Esophagus mucosa (tissue), 1 donor: ENCODE data around the gene RWDD1. TPM values are rescaled to one million over a fixed set of nuclear protein-coding genes. Genes with fewer than 3 reads are reported as not detected.
"Not testable (repeated sequence)": the region's sequence is repeated elsewhere in the genome, so short reads cannot be mapped to it uniquely, and the experiment has no call there.

ENCODE experiments used
- ATAC-seq: fragments of 200-7000 bp; cut with Tn5 transposase; one replicate; pipeline ENCODE4 v1.9.1; 2020
- total RNA-seq: library from RNA; stranded (reverse); gene quantifications from one replicate; pipeline ENCODE4 v1.2.4, GENCODE V29; 2023
- donor health status: DM: yes; HTN: yes; CAD: no.

The RWDD1 gene
- total RNA-seq, 1 donor from 2014 or later, result 28.4 TPM

DNA sequence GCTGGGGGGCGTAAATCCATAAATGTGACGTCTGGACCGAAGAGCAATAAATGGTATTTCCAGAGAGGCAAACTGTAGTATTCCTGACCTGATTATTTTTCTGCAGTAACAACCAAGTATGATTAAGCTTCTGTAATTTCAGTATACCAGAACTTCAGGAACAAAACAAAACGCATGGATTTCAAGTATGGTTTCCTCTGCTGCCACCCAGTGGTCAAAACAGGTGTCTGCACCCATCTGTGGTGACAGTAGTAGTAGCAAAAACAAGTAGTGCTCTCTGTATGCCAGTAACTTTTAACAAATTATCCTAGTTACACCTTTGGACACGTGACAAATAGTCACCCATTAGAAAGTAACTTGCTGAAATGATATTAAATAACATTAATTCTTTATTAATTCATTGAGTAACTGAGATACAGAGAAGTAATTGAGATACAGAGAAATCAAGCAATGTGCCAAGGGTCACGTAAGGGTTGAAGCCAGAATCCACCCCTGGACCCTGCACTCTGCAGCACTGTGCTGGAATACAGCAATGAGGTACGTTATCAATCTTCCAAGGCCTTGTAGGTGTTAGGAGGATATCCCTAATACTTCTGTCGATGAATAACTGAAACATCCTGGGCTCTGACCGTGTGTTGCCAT is 9.8 kb upstream of the RWDD1 start:
- ATAC-seq, result peak; percentile 77

- ATAC-seq, result no peak
Observed at GRCh38 chr6:116562019-116562403, 9.3 kb upstream of the RWDD1 start.

DNA sequence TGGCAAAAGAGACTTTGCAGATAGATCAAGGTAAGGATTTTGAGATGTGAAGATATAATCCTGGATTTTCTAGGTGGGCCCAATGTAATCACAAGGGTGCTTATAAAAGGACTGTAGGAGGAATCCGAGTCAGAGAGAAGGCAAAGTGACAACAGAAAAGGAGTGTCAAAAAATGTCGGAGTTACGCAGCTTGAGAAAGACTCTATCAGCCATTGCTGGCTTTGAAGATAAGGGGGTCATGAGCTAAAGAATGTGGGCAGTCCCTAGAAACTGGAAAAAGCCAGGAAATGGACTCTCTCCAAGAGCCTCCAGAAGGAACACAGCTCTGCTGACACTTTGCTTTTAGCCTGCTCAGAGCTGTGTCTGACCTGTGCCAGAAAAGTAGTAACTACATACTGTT is 8.7 kb upstream of the RWDD1 start:
- no peak for ATAC-seq

GRCh38 chr6:116563830-116564229 is 7.5 kb upstream of the RWDD1 start:
- no peak for ATAC-seq

GRCh38 chr6:116564311-116564710 is 7.0 kb upstream of the RWDD1 start:
- ATAC-seq, result no peak

- ATAC-seq, result peak; percentile 53
Observed at GRCh38 chr6:116564921-116565872, 6.1 kb upstream of the RWDD1 start.

DNA sequence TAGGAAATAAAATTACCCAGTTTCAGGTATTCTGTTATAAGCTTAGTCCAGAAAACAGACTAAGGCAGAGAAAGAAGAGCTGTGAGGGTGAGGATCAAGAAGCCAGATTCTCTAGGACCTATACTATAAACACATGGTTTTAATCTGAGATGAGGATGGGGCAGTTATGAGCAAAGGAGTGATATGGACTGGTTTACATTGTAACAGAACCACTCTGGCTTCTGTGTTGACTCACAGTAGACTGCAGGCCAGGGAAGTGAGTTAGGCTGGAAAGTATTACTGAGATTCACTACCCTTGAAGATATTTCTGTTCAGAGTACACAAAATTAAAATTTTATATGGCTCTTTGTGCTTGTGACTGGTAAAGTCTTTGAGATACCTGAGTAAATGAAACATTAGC is 3.2 kb upstream of the RWDD1 start:
- ATAC-seq, result no peak

DNA sequence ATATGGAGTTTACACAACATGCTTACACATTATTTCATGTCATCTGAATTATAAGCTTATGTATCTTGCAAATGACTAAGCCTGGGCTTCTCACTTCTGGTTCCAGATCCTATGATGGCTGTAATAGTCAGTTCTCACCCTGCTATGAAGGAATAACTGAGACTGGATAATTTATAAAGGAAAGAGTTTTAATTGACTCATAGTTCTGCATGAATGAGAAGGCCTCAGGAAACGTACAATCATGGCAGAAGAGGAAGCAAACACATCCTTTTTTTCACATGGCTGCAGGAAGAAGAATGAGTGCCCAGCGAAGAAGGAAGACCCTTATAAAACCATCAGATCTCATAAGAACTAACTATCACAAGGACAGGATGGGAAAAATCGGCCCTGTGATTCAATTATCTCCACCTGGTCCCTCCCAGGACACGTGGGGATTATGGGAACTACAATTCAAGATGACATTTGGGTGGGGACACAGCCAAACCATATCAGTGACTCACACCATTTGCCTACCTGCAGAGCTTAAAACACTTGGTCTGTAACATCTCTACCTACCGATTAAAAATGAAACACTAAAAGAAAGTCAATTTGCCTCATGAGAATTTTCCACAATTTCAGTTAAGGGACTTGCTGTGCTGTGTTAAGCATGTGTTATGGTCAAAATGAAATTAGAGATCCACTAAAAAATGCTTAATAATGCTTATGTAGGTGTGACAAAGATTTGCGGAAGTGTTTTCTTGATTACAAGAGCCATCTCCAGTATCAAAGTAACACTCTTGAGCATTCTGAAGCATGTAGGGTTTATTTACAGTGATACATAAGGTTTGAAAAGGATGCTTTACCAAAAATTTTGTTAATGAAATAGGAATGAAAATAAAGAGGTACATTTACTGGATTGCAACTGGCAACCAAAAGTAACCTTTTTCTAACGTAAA is 2.2 kb upstream of the RWDD1 start:
- no peak for ATAC-seq

GRCh38 chr6:116571683-116572000 is 338 bp downstream of the RWDD1 start:
- ATAC-seq, result no peak

DNA sequence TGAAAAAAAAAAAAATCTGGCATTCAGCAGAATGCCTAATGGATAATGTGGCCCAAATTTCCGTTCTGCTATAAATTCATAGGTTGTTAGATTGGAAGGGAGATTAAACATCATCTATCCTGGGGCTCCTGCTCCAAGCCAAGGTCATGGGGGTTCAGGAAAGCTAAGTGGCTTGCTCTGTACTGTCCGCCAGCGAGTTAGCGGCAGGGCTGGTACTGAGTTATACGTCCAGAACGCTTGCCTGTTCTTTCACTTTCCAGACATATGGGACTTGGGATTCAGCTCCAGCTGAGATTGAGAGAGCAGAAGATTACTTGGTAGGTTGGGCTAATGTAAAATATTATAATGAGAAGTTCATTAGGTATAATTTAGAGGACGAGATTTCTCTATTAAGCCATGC is 858 bp downstream of the RWDD1 start:
- no peak for ATAC-seq

- ATAC-seq, result no peak
Observed at GRCh38 chr6:116575227-116575626, 3.9 kb downstream of the RWDD1 start.

DNA sequence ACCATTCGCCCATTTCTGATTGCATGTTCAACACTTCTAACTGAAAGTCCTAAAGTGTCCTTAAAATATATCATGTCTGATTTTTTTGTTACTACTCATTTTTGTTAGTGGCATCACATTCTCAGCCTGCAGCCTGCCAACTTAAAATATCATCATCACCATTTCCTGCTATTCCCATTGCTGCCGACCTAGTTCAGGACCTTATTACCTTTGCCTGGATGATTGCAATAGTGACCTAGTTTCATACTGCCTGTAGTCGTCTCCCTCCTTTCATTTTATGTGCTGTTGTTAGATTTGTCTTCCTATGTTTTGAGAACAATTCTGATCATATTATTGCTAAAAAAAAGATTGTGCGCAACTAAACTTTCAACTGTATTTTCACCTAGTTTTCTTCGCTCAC is 6.2 kb downstream of the RWDD1 start:
- no peak for ATAC-seq

- ATAC-seq, result no peak
Observed at GRCh38 chr6:116578335-116578734, 7.0 kb downstream of the RWDD1 start.

DNA sequence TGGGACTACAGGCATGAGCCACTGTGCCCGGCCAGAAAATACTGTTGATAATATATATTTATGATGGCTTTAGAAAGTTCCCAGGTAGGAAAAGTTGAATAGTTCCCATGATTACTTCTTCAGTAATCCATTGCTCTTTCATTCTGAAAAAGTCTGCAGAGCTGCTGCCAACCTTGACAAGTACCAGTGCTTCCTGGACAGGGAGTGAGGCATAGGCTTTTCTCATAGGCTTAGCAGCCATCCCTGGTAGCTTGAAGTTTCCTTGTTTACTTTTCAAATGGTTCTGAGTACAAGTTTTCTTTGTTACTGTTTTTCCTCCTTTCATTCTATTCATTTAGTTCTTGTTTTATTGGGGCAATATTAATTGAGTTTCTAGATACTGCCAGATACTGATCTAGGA is 7.8 kb downstream of the RWDD1 start:
- peak; percentile 55 for ATAC-seq

- ATAC-seq, result no peak
Observed at GRCh38 chr6:116580198-116580597, 8.9 kb downstream of the RWDD1 start.

DNA sequence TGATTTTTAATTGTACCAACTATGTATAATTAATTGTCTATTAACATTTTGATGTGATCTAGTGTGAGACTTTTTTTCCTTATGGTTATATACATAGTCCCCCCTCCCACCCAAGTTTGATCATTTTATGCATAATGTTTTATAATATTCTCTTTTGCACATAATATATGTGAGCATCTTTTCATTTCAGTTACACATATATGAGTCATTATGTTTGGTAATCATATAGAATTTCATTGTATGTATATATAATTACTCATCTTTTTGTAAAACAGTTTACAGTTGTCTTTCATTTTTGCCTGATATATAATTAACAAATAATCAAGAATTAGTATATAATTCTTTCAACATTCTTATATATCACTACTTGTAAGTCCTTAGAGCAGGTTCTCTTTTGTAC is 15.0 kb downstream of the RWDD1 start:
- ATAC-seq, result no peak

DNA sequence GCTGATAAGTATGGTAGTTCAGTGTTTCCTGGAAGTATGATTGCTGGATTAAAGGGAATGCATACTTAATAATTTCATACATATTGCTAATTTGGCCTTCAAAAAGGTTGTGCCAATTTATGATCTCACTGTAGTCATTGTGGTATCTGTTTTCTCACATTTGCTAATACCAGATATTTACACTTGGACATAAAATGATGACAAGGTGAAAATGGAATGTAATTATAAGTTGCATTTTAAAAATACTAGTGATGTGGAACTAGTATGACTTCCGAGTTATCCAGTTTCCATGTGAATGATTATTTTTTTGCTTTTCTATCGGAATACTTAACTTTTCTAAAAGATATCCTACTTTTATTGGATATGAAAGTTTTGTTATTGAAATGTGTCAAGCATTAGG is 15.4 kb downstream of the RWDD1 start:
- ATAC-seq, result no peak

GRCh38 chr6:116595247-116595646 is 23.9 kb downstream of the RWDD1 start:
- ATAC-seq, result no peak

DNA sequence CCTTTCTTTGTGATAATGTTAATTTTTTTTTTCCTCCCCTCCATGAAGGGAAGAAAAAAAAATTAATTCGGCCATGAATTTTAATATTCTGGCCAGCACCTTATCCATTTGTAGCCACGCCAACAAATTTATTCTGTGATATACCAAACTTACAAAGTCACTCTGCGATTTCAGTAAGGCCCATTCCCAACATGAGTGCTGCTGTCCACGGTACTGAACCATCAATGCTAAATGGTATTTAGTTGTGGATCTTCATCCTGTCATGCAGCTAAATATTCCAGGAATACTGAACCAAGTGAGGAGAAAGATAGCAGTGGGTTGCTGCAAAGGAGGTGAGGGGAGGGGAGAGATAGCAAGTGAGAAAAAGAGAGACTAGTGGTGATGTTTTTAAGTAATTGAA is 25.5 kb downstream of the RWDD1 start:
- no peak for ATAC-seq

DNA sequence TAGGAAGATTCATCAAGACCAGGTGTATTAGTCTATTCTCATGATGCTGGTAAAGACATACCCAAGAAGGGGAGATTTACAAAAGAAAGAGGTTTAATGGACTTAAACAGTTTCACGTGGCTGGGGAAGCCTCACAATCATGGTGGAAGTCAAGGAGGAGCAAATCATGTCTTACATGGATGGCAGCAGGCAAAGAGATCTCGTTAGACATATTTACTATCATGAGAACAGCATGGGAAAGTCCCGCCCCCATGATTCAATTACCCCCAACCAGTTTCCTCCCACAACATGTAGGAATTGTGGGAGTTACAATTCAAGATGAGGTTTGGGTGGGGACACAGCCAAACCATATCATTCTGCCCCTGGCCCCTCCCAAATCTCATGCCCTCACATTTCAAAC is 32.6 kb downstream of the RWDD1 start:
- not testable (repeated sequence) for ATAC-seq

GRCh38 chr6:116604868-116605267 is 33.6 kb downstream of the RWDD1 start:
- ATAC-seq, result not testable (repeated sequence)

DNA sequence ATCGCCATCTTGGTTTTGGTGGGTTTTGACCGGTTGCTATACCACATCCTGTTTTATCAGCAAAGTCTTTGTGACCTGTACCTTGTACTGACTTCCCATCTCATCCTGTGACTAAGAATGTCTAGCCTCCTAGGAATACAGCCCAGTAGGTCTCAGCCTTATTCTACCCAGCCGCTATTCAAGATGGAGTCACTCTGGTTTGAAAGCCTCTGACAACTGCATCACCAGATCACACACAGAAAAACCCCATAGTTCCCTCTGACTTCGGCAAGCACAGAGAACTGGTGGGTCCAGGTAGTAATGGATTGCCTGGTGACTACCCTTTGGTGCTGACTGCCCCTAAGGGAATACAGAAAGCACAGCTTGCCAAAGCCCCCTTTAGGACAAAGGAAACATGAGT is 34.6 kb downstream of the RWDD1 start:
- no peak for ATAC-seq

- peak; percentile 52 for ATAC-seq
Observed at GRCh38 chr6:116611056-116611455, 39.8 kb downstream of the RWDD1 start.
